ENCODE results near the gene LIF.

- TF ChIP-seq CTCF (conservative IDR thresholded peaks at IDR 0.05; ENCODE audit: low read length): no peak
- no peak for TF ChIP-seq EZH2phosphoT487 (IDR thresholded peaks at IDR 0.05; ENCODE audit: borderline replicate concordance)
These were observed 38.8 kb upstream of the LIF start for GRCh38 chr22:30285176-30285845.
